H1 (cell line): ENCODE measurements around the gene OR52A5. TPM values are rescaled to one million over a fixed set of nuclear protein-coding genes. Genes with fewer than 3 reads are reported as not detected.

Experiments
- CTCF ChIA-PET: fragments of 300-600 bp; sonication (Branson Sonifier 250); formaldehyde crosslinking; loops from one replicate; lab custom pipeline; 2021; ENCODE audit not compliant: partially characterized antibody; lab: Charles Lee
- POLR2A ChIA-PET: fragments of 300-600 bp; sonication (Branson Sonifier 250); formaldehyde crosslinking; loops from one replicate; lab custom pipeline; 2021; ENCODE audit warnings: inconsistent platforms; ENCODE audit not compliant: partially characterized antibody; lab: Charles Lee
- DNase-seq, 2 experiments: peaks; one replicate each; pipeline versions ENCODE4 v3.0.0 to v3.0.0-alpha.2; 2010 to 2022; ENCODE audit warnings: low spot score in 2 of 2, low read depth in 1 of 2, mixed read lengths in 1 of 2
- FAIRE-seq: peaks from 2 replicates; lab custom pipeline; 2011; peaks lifted over from hg19 to GRCh38; lab: Jason Lieb, UNC
- H2AFZ ChIP-seq: 2 replicates; pipeline ENCODE4 v1.8.1; 2012; ENCODE audit warnings: low read length, inconsistent platforms
- H2AK5ac ChIP-seq: 2 replicates; pipeline ENCODE4 v1.6.1; 2013; ENCODE audit warnings: low read depth, low read length
- H2BK120ac ChIP-seq: replicated peaks from 2 replicates; pipeline ENCODE3; 2013; ENCODE audit warnings: low read depth, low read length, inconsistent platforms
- H2BK12ac ChIP-seq: 2 replicates; pipeline ENCODE4 v1.6.1; 2013; ENCODE audit warnings: low read depth, low read length
- H2BK15ac ChIP-seq: 2 replicates; pipeline ENCODE4 v1.6.1; 2013; ENCODE audit warnings: low read length
- H2BK20ac ChIP-seq: 2 replicates; pipeline ENCODE4 v1.6.1; 2013; ENCODE audit warnings: low read length
- H2BK5ac ChIP-seq: 2 replicates; pipeline ENCODE4 v1.6.1; 2013; ENCODE audit warnings: low read depth, low read length
- H3K14ac ChIP-seq: 2 replicates; pipeline ENCODE4 v1.6.1; 2013; ENCODE audit warnings: inconsistent platforms; ENCODE audit not compliant: insufficient read length
- H3K18ac ChIP-seq: 2 replicates; pipeline ENCODE4 v1.6.1; 2013; ENCODE audit warnings: low read length; ENCODE audit errors: extremely low read depth
- H3K23ac ChIP-seq: 2 replicates; pipeline ENCODE4 v1.6.1; 2013; ENCODE audit warnings: inconsistent platforms; ENCODE audit not compliant: insufficient read length
- H3K23me2 ChIP-seq: 2 replicates; pipeline ENCODE4 v1.6.1; 2013; ENCODE audit warnings: low read depth, low read length
- H3K27ac ChIP-seq: 2 replicates; pipeline ENCODE4 v1.6.1; 2011; ENCODE audit warnings: low read depth, low read length, inconsistent platforms
- H3K27me3 ChIP-seq, 4 experiments: replicated peaks in 1 of 4; 1 replicate in 1 of 4; 2 replicates in 3 of 4; pipeline versions ENCODE4 v1.6.1 to v1.8.1; 2011 to 2013; ENCODE audit warnings: low read length in 3 of 4, mild to moderate bottlenecking in 3 of 4, inconsistent platforms in 2 of 4, mixed read lengths in 2 of 4, moderate library complexity in 1 of 4; ENCODE audit not compliant: control insufficient read depth in 3 of 4, insufficient read depth in 3 of 4; ENCODE audit errors: extremely low read depth in 1 of 4
- H3K36me3 ChIP-seq, 4 experiments: 2 replicates each; pipeline versions ENCODE4 v1.6.1 to v1.8.1; 2011 to 2013; ENCODE audit warnings: mild to moderate bottlenecking in 4 of 4, low read length in 3 of 4, moderate library complexity in 2 of 4, control low read depth in 1 of 4, inconsistent platforms in 1 of 4; ENCODE audit not compliant: insufficient read depth in 4 of 4, control insufficient read depth in 2 of 4
- H3K4ac ChIP-seq: replicated peaks from 2 replicates; pipeline ENCODE3; 2013; ENCODE audit warnings: low read length, low read depth, mixed read lengths, inconsistent platforms; ENCODE audit not compliant: insufficient read length
- H3K4me1 ChIP-seq, 4 experiments: replicated peaks in 1 of 4; 1 replicate in 1 of 4; 2 replicates in 3 of 4; pipeline versions ENCODE4 v1.6.1 to v1.8.1; 2011 to 2013; ENCODE audit warnings: low read length in 3 of 4, inconsistent platforms in 2 of 4, mixed read lengths in 1 of 4; ENCODE audit not compliant: insufficient read depth in 4 of 4, control insufficient read depth in 3 of 4
- H3K4me2 ChIP-seq, 2 experiments: 2 replicates each; pipeline versions ENCODE4 v1.6.1 to v1.8.1; 2011 to 2013; ENCODE audit warnings: low read depth in 2 of 2, low read length in 2 of 2, control low read depth in 1 of 2, inconsistent platforms in 1 of 2, mild to moderate bottlenecking in 1 of 2; ENCODE audit not compliant: insufficient read depth in 1 of 2
- H3K4me3 ChIP-seq, 4 experiments: fragments of 200-600, 300-600 bp in 1 of 4; sonication (generic), shearing (Covaris generic), sonication (Bioruptor Twin) in 1 of 4; 2 replicates each; pipeline versions ENCODE4 v1.5.1 to v1.8.1; 2011 to 2016; ENCODE audit warnings: low read length in 4 of 4, low read depth in 3 of 4, control low read depth in 2 of 4, inconsistent platforms in 2 of 4, mild to moderate bottlenecking in 2 of 4, mixed read lengths in 1 of 4, moderate library complexity in 1 of 4; ENCODE audit not compliant: insufficient read depth in 2 of 4; ENCODE audit errors: extremely low read depth in 1 of 4
- H3K56ac ChIP-seq: replicated peaks from 2 replicates; pipeline ENCODE3; 2013; ENCODE audit warnings: low read depth, mild to moderate bottlenecking, mixed read lengths, low read length, inconsistent platforms; ENCODE audit not compliant: insufficient read length
- H3K79me1 ChIP-seq: 2 replicates; pipeline ENCODE4 v1.6.1; 2013; ENCODE audit warnings: low read depth, low read length, control low read depth
- H3K79me2 ChIP-seq, 2 experiments: 2 replicates each; pipeline versions ENCODE4 v1.6.1 to v1.8.1; 2012 to 2013; ENCODE audit warnings: low read length in 2 of 2, mild to moderate bottlenecking in 2 of 2, inconsistent platforms in 1 of 2; ENCODE audit not compliant: insufficient read depth in 2 of 2, control insufficient read depth in 1 of 2
- H3K9ac ChIP-seq, 4 experiments: replicated peaks in 1 of 4; 1 replicate in 1 of 4; 2 replicates in 3 of 4; pipeline versions ENCODE4 v1.6.1 to v1.8.1; 2011 to 2013; ENCODE audit warnings: low read depth in 3 of 4, low read length in 3 of 4, control low read depth in 2 of 4, mild to moderate bottlenecking in 2 of 4, moderate library complexity in 2 of 4, inconsistent platforms in 1 of 4; ENCODE audit errors: extremely low read depth in 1 of 4
- H3K9me3 ChIP-seq, 2 experiments: 2 replicates each; pipeline versions ENCODE4 v1.6.1 to v1.8.1; 2012 to 2013; ENCODE audit warnings: mild to moderate bottlenecking in 2 of 2, moderate library complexity in 2 of 2, control low read depth in 1 of 2, inconsistent platforms in 1 of 2, low read depth in 1 of 2, low read length in 1 of 2, mixed read lengths in 1 of 2; ENCODE audit not compliant: insufficient read depth in 2 of 2
- H4K20me1 ChIP-seq, 2 experiments: replicated peaks in 1 of 2; 2 replicates each; pipeline versions ENCODE3 to v1.8.1; 2011 to 2013; ENCODE audit warnings: inconsistent platforms in 2 of 2, low read length in 2 of 2, mild to moderate bottlenecking in 1 of 2; ENCODE audit not compliant: insufficient read depth in 2 of 2, control insufficient read depth in 1 of 2
- H4K5ac ChIP-seq: 2 replicates; pipeline ENCODE4 v1.6.1; 2013; ENCODE audit warnings: low read length, low read depth, mixed read lengths, inconsistent platforms; ENCODE audit not compliant: insufficient read length
- H4K8ac ChIP-seq: 2 replicates; pipeline ENCODE4 v1.8.0; 2013; ENCODE audit warnings: mild to moderate bottlenecking, moderate library complexity, low read length, inconsistent platforms; ENCODE audit not compliant: insufficient read depth; ENCODE audit errors: extremely low read depth
- H4K91ac ChIP-seq: replicated peaks from 2 replicates; pipeline ENCODE3; 2013; ENCODE audit warnings: low read length, mixed read lengths, inconsistent platforms; ENCODE audit not compliant: insufficient read length
- ATF3 ChIP-seq: IDR thresholded peaks from 2 replicates; pipeline ENCODE4 v1.6.1; 2011; ENCODE audit warnings: low read depth, mild to moderate bottlenecking, low read length; ENCODE audit not compliant: insufficient read depth
- EGR1 ChIP-seq: IDR thresholded peaks from 2 replicates; pipeline ENCODE4 v1.6.1; 2011; ENCODE audit warnings: low read depth, low read length, borderline replicate concordance
- EP300 ChIP-seq, 2 experiments: IDR thresholded peaks; 1 replicate in 1 of 2; 2 replicates in 1 of 2; pipeline ENCODE4 v1.6.1; 2011 to 2012; ENCODE audit warnings: low read depth in 2 of 2, low read length in 2 of 2, mild to moderate bottlenecking in 2 of 2, borderline replicate concordance in 1 of 2, inconsistent platforms in 1 of 2, moderate library complexity in 1 of 2
- HDAC2 ChIP-seq, 2 experiments: fragments of 300-600 bp in 1 of 2; sonication (generic) in 1 of 2; IDR thresholded peaks; 2 replicates each; pipeline ENCODE4 v1.6.1; 2011 to 2012; ENCODE audit warnings: low read depth in 2 of 2, low read length in 2 of 2, mild to moderate bottlenecking in 2 of 2, moderate library complexity in 2 of 2, borderline replicate concordance in 1 of 2, inconsistent platforms in 1 of 2
- JUND ChIP-seq: IDR thresholded peaks from 2 replicates; pipeline ENCODE4 v1.6.1; 2011; ENCODE audit warnings: mild to moderate bottlenecking, improper control_type of control experiment, low read length
- PHF8 ChIP-seq: fragments of 200-600 bp; sonication (generic); conservative IDR thresholded peaks from 2 replicates; pipeline ENCODE4 v1.7.1; 2012; ENCODE audit warnings: low read depth, mild to moderate bottlenecking, inconsistent platforms, low read length, moderate library complexity
- POLR2A ChIP-seq, 2 experiments: IDR thresholded peaks; 1 replicate in 1 of 2; 2 replicates in 1 of 2; pipeline ENCODE4 v1.6.1; 2011; ENCODE audit warnings: low read depth in 2 of 2, low read length in 2 of 2, mild to moderate bottlenecking in 2 of 2; ENCODE audit errors: control extremely low read depth in 1 of 2
- POLR2AphosphoS5 ChIP-seq: IDR thresholded peaks from 2 replicates; pipeline ENCODE4 v1.6.1; 2011; ENCODE audit warnings: low read depth, low read length
- POU5F1 ChIP-seq: IDR thresholded peaks from 2 replicates; pipeline ENCODE4 v1.6.1; 2011; ENCODE audit warnings: low read depth, mild to moderate bottlenecking, low read length, moderate library complexity
- RXRA ChIP-seq: IDR thresholded peaks from 2 replicates; pipeline ENCODE4 v1.6.1; 2011; ENCODE audit warnings: low read depth, mild to moderate bottlenecking, low read length, moderate library complexity; ENCODE audit not compliant: insufficient read depth
- SAP30 ChIP-seq: fragments of 300-600 bp; sonication (generic); IDR thresholded peaks from 2 replicates; pipeline ENCODE4 v1.7.1; 2012; ENCODE audit warnings: low read length, moderate library complexity, mild to moderate bottlenecking, inconsistent platforms; ENCODE audit not compliant: insufficient read depth, insufficient replicate concordance
- SIX5 ChIP-seq: IDR thresholded peaks from 2 replicates; pipeline ENCODE4 v1.6.1; 2011; ENCODE audit warnings: mild to moderate bottlenecking, low read depth, low read length
- SP1 ChIP-seq: IDR thresholded peaks from 2 replicates; pipeline ENCODE4 v1.6.1; 2011; ENCODE audit warnings: low read depth, low read length
- TCF12 ChIP-seq: IDR thresholded peaks from 2 replicates; pipeline ENCODE4 v1.6.1; 2011; ENCODE audit warnings: low read depth, mild to moderate bottlenecking, low read length
- WGBS, 2 experiments: shearing (Covaris generic) in 1 of 2; methylation state at CpG; one replicate each; pipeline versions ENCODE4 v1.1.6 to v1.1.7; 2013 to 2015; ENCODE audit warnings: low lambda C conversion rate in 2 of 2, mixed read lengths in 2 of 2, inconsistent platforms in 1 of 2, low coverage in 1 of 2, missing lambda C conversion rate in 1 of 2; ENCODE audit not compliant: insufficient replicate concordance in 2 of 2, insufficient coverage in 1 of 2, insufficient read length in 1 of 2; ENCODE audit errors: extremely low coverage in 1 of 2, missing lambda C conversion rate in 1 of 2; 5-methylcytosine and 5-hydroxymethylcytosine counted together
- polyA plus RNA-seq, 7 experiments: library from polyadenylated mRNA; depleted of rRNA in 3 of 7; stranded (reverse) in 5 of 7; unstranded in 2 of 7; fragments of >200 nt in 5 of 7; fragments of 200-250 nt in 2 of 7; gene quantifications; 1 replicate in 5 of 7; 2 replicates in 1 of 7; 4 replicates in 1 of 7; pipeline versions ENCODE4 v1.2.1 to v1.2.3, GENCODE V29; 2011 to 2013; ENCODE audit warnings: missing spikeins in 2 of 7, mixed read lengths in 2 of 7
- total RNA-seq: library from RNA; stranded (reverse); fragmentation: NEBNext Ultra II Directional; extraction: Animal tissue kit (Norgen Biotek cat#: 25700); gene quantifications from 2 replicates; pipeline ENCODE4 v1.2.1, GENCODE V29; 2021

Gene OR52A5
- total and polyA plus RNA-seq, 2 of the 8 experiments (the other 6 are each of a cell fraction or from before 2014, with no cell fraction given): 0.02 to 0.11 TPM

DNA sequence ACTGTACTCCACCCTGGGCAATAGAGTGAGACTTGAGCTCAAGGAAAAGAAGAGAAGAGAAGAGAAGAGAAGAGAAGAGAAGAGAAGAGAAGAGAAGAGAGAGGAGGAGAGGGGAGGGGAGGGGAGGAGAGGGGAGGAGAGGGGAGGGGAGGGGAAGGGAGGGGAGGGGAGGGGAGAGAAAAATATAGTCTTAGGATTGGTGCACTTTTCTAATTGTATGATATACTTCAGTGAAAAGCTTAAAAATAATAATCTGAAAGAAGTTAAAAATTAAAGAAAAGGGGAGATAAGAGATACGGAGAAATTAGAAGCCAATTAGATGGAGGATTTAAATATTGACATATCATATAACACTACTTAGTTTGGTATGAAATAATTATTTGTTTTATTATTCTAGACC is 19.3 kb downstream of the OR52A5 start:
- Histone ChIP-seq H2AFZ (no peak overlapping the region), H3K9ac (no peak overlapping the region), H2AK5ac (no peak overlapping the region), H3K27ac (no peak overlapping the region), H3K18ac (no peak overlapping the region), H3K4ac (no peak overlapping the region), H3K23me2 (no peaks in the 10 kb centered on the region; the same call in 1 of the 2 replicates), H3K4me2 (no peak overlapping the region), H3K14ac (no peak overlapping the region), H3K56ac (no peak overlapping the region), H2BK12ac (no peak overlapping the region), H3K27me3 (no peaks in the 10 kb centered on the region), H2BK5ac (no peak overlapping the region), H2BK120ac (no peak overlapping the region), H3K9me3 (no peaks in the 10 kb centered on the region), H4K8ac (no peak overlapping the region), H3K36me3 (no peaks in the 10 kb centered on the region), H2BK15ac (no peak overlapping the region), H4K5ac (no peak overlapping the region), H4K20me1 (no peaks in the 10 kb centered on the region), H3K79me2 (no peaks in the 10 kb centered on the region), H3K4me1 (no peaks in the 10 kb centered on the region; a peak in 1 of 7 replicates), H3K4me3 (no peak overlapping the region), H3K79me1 (no peaks in the 10 kb centered on the region), H3K23ac (no peak overlapping the region), H4K91ac (no peak overlapping the region), H2BK20ac (no peak overlapping the region)
- FAIRE-seq (no peak), DNase-seq (no peak)
- WGBS, 2 experiments: 64 to 100% methylated on average over 1 of the region's 1 CpG
- CTCF ChIA-PET: interaction anchor here (1.0 kb wide), 1 partner anchor 493 kb away, joined by 3 read pairs; no protein-coding TSS in a partner anchor
- POLR2A ChIA-PET: no interaction called here
- no peak for TF ChIP-seq HDAC2 (IDR thresholded peaks at IDR 0.05; ENCODE audit: borderline replicate concordance in 1 of 2, low read depth in 2 of 2, low read length in 2 of 2)
- no peak for TF ChIP-seq RXRA
- TF ChIP-seq TCF12: no peak
- no peak for TF ChIP-seq JUND
- TF ChIP-seq POLR2A (IDR thresholded peaks at IDR 0.05; ENCODE audit: control extremely low read depth in 1 of 2, low read depth in 2 of 2, low read length in 2 of 2): no peak
- TF ChIP-seq PHF8: no peak
- TF ChIP-seq SP1: no peak
- TF ChIP-seq SAP30: no peak
- no peak for TF ChIP-seq POLR2AphosphoS5
- no peak for TF ChIP-seq SIX5
- TF ChIP-seq POU5F1: no peak
- no peak for TF ChIP-seq EGR1
- no peak for TF ChIP-seq EP300 (IDR thresholded peaks at IDR 0.05; ENCODE audit: borderline replicate concordance in 1 of 2, low read depth in 2 of 2, low read length in 2 of 2)
- no peak for TF ChIP-seq ATF3
